ENCODE measurements around the gene CALB2. TPM values are rescaled to one million over a fixed set of nuclear protein-coding genes. Genes with fewer than 3 reads are reported as not detected.

The CALB2 gene
- total RNA-seq, 1 experiment from 2014 or later, result 0.85 TPM

DNA sequence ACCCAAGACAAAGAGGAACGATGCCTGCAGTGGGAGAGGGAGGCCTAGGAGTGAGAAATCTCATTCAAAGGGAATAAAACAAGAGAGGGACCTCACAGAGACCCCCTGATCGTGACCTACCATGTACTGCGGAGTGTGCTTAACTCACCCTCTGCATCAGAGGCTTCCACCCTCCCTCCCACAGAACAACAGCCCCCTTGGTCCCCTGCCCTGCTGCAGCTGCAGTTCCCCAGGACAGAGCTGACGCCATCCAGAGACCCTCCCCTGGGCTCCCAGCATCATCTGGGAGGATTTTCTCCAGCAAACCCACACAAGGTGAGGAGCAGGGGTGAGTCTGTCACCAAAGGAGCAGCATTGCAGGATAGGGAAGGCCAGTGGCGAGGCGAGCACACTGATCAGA lies 43.5 kb downstream of the CALB2 start:
- WGBS (ENCODE audit: extremely low coverage, insufficient read length, low lambda C conversion rate), result no CpG with 5 or more reads among the region's 6 CpGs
- Histone ChIP-seq H3K79me2 (ENCODE audit: insufficient read depth, low read length) (no peaks in the 10 kb centered on the region), H3K23me2 (ENCODE audit: insufficient read length, low read depth, low read length, poor library complexity, severe bottlenecking) (no peaks in the 10 kb centered on the region), H3K18ac (ENCODE audit: insufficient read length, low read depth, low read length) (no peak overlapping the region), H3T11ph (ENCODE audit: low read length) (no peak overlapping the region), H2BK5ac (ENCODE audit: insufficient read length, low read length) (no peak overlapping the region), H2AK5ac (ENCODE audit: insufficient read length, low read length) (no peak overlapping the region), H4K5ac (ENCODE audit: insufficient read length, low read depth, low read length) (no peak overlapping the region), H3K4ac (ENCODE audit: low read depth, low read length) (no peak overlapping the region), H3K27me3 (ENCODE audit: insufficient read depth, low read length) (no peaks in the 10 kb centered on the region), H3K79me1 (ENCODE audit: insufficient read depth, low read depth, low read length, poor library complexity, severe bottlenecking) (no peaks in the 10 kb centered on the region), H3K4me2 (ENCODE audit: insufficient read depth, insufficient read length, low read length) (no peak overlapping the region), H3K9ac (ENCODE audit: extremely low read depth, insufficient read length, low read length) (no peak overlapping the region), H2BK12ac (ENCODE audit: insufficient read length, low read depth, low read length) (no peak overlapping the region), H2BK120ac (ENCODE audit: low read depth, low read length, poor library complexity, severe bottlenecking) (no peak overlapping the region), H4K8ac (replicated peaks; ENCODE audit: insufficient read length, low read depth, low read length) (no peak overlapping the region), H3K9me3 (ENCODE audit: control insufficient read depth, low read depth, low read length) (no peaks in the 10 kb centered on the region), H3K27ac (ENCODE audit: insufficient read length, low read depth, low read length) (no peak overlapping the region), H2BK15ac (ENCODE audit: low read depth, low read length) (no peak overlapping the region), H4K91ac (ENCODE audit: insufficient read length, low read depth, low read length) (no peak overlapping the region), H3K56ac (ENCODE audit: insufficient read length, low read depth, low read length) (no peak overlapping the region), H2BK20ac (ENCODE audit: low read depth, low read length, poor library complexity, severe bottlenecking) (no peak overlapping the region), H3K23ac (ENCODE audit: insufficient read length, low read depth, low read length) (no peak overlapping the region), H3K4me1 (ENCODE audit: insufficient read depth, low read length) (no peaks in the 10 kb centered on the region; the same call in 1 of the 2 replicates), H4K20me1 (ENCODE audit: control insufficient read depth, insufficient read depth, insufficient read length) (no peaks in the 10 kb centered on the region), H3K14ac (ENCODE audit: insufficient read depth, low read length) (0 out of 2 replicates have a peak overlapping the region, but pooled peaks have one; percentile 12), H2AFZ (ENCODE audit: low read length) (no peak overlapping the region)
- Mint-ChIP-seq H3K36me3 (ENCODE audit: insufficient read depth in 1 of 3, low read depth in 3 of 3) (peaks cover 0 to 5% (median 3%) of the 10 kb centered on the region in 3 experiments; a peak in 3 of 7 replicates), H3K27me3 (ENCODE audit: low read depth) (peaks cover 12% of the 10 kb centered on the region), H3K4me3 (no peak overlapping the region), H3K4me1 (peaks cover 23 to 25% of the 10 kb centered on the region in 2 experiments), H3K9me3 (peaks cover 12 to 15% of the 10 kb centered on the region in 2 experiments; a peak in 4 of 5 replicates), H3K27ac (peak overlapping the region in 1 of 3 experiments; percentile 79; a peak in 2 of 7 replicates)
- TF ChIP-seq, protein P1, sequence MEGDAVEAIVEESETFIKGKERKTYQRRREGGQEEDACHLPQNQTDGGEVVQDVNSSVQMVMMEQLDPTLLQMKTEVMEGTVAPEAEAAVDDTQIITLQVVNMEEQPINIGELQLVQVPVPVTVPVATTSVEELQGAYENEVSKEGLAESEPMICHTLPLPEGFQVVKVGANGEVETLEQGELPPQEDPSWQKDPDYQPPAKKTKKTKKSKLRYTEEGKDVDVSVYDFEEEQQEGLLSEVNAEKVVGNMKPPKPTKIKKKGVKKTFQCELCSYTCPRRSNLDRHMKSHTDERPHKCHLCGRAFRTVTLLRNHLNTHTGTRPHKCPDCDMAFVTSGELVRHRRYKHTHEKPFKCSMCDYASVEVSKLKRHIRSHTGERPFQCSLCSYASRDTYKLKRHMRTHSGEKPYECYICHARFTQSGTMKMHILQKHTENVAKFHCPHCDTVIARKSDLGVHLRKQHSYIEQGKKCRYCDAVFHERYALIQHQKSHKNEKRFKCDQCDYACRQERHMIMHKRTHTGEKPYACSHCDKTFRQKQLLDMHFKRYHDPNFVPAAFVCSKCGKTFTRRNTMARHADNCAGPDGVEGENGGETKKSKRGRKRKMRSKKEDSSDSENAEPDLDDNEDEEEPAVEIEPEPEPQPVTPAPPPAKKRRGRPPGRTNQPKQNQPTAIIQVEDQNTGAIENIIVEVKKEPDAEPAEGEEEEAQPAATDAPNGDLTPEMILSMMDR (conservative IDR thresholded peaks at IDR 0.05), result no peak
- no peak for DNase-seq
